ENCODE results near the gene ARPC2.

ARPC2 gene

DNA sequence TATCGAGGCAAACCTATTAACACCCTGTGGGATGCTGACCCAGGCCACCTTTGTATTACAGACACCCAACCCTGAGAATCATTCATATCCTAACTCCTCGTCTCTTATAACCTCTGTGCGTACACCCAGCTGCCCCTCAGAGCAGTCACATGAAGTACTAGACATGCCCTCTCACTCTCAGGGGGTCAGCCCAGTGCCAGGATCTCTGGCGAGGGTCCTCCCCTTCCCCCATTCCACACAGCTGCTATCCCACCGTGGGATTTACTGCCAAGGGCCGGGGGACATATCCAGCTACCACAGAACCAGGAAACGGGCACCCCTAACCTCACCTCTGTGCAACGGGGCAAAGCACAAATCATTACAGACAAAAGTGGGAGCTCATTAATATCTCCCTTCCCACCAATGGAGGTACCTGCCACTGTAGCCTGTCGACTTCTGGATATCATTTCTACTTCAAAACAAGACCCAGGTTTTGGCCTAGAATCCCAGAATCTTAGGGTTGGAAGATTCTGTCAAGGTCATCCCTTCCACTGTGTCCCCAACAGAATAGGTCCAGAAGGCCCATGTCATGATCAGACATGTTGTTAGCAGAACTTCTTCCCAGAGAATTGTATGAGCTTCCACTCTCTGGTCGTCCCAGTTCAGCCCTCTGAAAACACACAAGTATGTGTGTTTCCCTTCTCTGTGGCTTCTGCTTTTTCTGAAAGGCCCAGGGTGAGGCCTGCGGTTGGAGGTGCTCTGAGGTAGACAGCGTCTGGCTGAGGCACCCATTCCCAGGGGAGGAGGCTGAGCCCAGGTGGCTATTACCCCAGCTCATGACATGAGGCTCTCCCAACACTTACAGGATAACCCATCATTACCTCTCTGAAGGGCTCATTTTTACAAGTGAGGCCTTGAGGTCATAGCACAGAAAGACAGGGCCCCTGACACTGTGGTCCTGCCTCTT is 73.6 kb downstream of the ARPC2 start:
- no peak for DNase-seq (ENCODE audit: low spot score)

- DNase-seq (ENCODE audit: low spot score): no peak
These were observed 74.5 kb downstream of the ARPC2 start for GRCh38 chr2:218291318-218292047.

GRCh38 chr2:218292048-218293014 is 75.3 kb downstream of the ARPC2 start, which contains the start of gene TMBIM1:
TSS of gene TMBIM1 (minus strand) at chr2:218292503. CDS start at chr2:218282141, 10,362 bp downstream.
- DNase-seq (ENCODE audit: low spot score): peak; percentile 68

- DNase-seq (ENCODE audit: low spot score): no peak
These were observed 76.9 kb downstream of the ARPC2 start for GRCh38 chr2:218293715-218294429.

DNA sequence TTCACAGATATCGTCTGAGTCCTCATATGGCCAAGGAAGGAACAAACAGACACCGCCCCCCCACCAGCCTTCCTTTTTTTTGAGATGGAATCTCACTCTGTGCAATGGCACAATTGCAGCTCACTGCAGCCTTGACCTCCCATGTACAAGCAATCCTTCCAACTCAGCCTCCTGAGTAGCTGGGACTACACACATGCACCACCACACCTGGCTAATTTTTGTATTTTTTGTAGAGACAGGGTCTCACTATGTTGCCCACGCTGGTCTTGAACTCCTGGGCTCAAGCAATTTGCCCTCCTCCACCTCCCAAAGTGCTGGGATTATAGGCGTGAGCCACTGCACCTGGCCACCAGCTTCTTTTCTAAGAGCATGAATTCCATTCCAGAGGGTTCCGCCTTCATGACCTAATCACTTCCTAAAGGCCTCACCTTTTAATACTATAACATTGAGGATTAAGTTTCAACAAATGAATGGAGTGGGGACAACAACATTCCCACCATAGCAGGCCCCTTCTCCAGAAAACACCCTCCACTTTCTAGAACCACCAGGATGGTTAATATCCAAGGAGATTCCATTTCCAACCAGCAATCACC is 77.5 kb downstream of the ARPC2 start:
- DNase-seq (ENCODE audit: low spot score): no peak

DNA sequence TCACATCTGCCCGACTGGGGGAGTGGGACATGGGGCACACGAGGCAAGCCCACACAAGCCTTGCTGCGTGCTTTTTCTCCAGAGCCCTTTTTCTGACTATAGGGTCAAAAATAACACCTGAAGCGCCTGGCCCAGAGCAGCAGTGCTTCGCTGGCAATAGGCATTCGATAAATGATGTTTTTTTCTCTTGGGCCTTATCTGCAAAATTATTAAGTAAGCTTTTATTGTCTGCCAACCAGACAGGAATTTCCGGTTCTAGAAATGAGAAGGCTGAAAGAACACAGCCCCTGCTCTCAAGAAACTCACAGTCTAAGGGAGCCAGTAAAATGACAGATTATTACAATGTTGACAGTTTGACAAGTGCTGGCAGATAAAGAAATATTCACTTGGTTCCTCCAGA is 78.0 kb downstream of the ARPC2 start:
- peak; percentile 41 for DNase-seq (ENCODE audit: low spot score)

DNA sequence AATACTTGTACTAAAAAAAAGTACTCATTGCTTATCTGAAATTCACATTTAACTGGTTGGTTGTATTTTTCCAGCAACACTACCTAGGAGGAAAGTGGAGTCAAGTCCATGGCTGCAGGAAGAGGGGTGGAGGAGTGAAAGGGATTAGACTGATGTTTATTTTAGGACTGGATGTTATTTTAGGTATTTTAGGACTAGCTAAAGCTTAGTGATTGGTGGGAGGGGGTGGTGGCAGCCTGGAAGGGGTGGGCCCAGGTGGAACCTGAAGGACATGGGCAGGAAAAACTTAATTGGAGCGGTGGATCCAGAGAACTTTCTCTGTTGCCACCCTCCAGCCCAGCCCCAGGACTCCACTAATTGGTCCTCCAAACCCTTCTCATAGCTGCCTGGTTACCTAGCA is 79.2 kb downstream of the ARPC2 start:
- DNase-seq (ENCODE audit: low spot score): no peak

GRCh38 chr2:218296847-218297246 is 79.9 kb downstream of the ARPC2 start:
- no peak for DNase-seq (ENCODE audit: low spot score)

DNA sequence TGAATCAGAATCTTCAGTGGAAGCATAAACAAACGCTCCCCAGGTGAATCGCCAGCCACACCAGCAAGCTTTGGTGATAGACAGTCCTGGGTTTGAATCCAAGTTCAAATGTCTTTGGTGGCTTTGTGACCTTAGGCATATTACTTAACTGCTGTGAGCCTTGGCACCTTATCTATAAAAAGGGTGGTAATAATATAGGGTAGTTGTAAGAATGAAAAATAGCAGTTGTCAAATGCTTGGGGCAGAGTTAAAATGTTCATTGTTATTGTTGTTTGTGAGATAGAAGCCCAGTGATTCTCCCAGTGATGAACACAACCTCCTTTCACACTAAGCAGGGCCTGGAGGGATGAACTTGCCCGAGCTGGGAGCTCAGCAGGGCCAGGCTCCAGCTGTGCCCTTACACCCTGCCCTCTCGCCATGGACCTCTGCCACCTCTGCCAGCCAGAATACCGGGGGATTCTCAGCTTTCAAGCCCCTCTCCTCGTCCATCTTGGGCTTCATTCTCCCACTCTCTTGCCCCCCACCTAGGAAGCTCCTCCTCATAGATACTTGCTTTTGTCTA is 81.4 kb downstream of the ARPC2 start:
- DNase-seq (ENCODE audit: low spot score): no peak

DNA sequence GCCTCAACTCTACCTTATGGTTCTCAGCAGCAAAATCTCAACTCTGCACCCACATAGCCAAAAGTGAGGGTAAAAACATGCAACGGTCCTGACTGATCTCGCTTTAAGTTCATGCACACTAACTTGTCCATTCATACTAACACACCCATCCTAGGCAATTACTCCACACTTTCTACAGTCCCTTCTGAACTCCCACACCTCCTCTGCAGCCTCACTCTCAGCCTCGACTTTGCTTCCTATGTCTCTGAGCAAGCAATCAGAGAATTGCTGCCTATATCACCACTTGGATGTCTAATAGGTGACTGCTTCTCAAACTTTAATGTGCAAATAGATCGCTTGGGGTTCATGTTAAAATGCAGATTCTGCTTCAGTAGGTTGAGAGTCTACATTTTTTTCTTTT is 83.2 kb downstream of the ARPC2 start:
- DNase-seq (ENCODE audit: low spot score): no peak

- DNase-seq (ENCODE audit: low spot score): peak; percentile 75
These were observed 84.3 kb downstream of the ARPC2 start for GRCh38 chr2:218301176-218301819.

Data from kidney capillary endothelial cell (primary cell).